Keratinocyte (primary cell): ENCODE measurements around the gene CA5A.
"Not testable (repeated sequence)": the region's sequence is repeated elsewhere in the genome, so short reads cannot be mapped to it uniquely, and the experiment has no call there.

Source experiments
- CTCF ChIP-seq, 3 experiments: IDR thresholded peaks in 1 of 3; conservative IDR thresholded peaks in 1 of 3; optimal IDR thresholded peaks in 1 of 3; 2 replicates in 2 of 3; 3 replicates in 1 of 3; pipeline versions ENCODE3 to v1.5.1; 2011; ENCODE audit warnings: low read length in 3 of 3, mild to moderate bottlenecking in 3 of 3, moderate library complexity in 2 of 3, control low read depth in 1 of 3, inconsistent platforms in 1 of 3; ENCODE audit not compliant: insufficient read depth in 2 of 3; ENCODE audit errors: extremely low read depth in 1 of 3
- EZH2 ChIP-seq: IDR thresholded peaks from one replicate; pipeline ENCODE4 v1.6.1; 2012; ENCODE audit warnings: inconsistent platforms, mild to moderate bottlenecking, low read length, moderate library complexity

GRCh38 chr16:87868254-87869029 is 67.9 kb downstream of the CA5A start:
- not testable (repeated sequence) for TF ChIP-seq CTCF (optimal IDR thresholded peaks at IDR 0.05 in 1 of 3, IDR thresholded peaks at IDR 0.05 in 1 of 3, conservative IDR thresholded peaks at IDR 0.05 in 1 of 3; ENCODE audit: extremely low read depth in 1 of 3, insufficient read depth in 2 of 3, low read length in 3 of 3); EZH2
